Measurements from ENCODE around the gene CLEC2L. TPM values are rescaled to one million over a fixed set of nuclear protein-coding genes. Genes with fewer than 3 reads are reported as not detected.

CLEC2L gene
- total RNA-seq, 4 donors from 2014 or later, result 17.3 TPM; not detected in 3

DNA sequence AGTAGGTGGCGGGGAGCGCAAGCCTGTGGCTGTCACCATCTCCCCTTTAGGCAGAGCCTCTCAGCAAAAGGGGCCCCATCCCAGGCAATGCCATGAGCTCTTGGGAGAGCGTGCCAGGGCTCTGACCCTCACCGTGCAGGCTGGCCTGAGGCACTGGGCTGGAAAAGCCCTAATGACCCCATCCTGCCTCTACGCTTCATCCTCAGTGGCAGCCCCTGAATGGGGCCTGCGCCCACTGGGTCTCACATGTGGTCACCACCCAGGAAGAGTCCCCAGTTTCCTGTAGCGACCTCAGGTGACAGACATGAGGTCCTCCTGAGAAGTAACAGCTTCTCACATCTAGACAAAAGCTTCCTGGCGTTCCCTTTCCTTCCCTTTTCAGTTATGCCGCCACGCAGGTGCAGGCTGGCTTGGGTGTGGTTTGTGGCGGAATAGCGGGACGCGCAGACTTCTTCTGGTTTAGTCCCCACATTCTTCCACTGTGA lies 59.2 kb downstream of the CLEC2L start:
- Histone ChIP-seq H3K27ac (no peak overlapping the region), H3K4me3 (no peak overlapping the region), H3K9me3 (no peaks in the 10 kb centered on the region), H3K27me3 (no peaks in the 10 kb centered on the region), H3K36me3 (peaks cover 0 to 27% (median 11%) of the 10 kb centered on the region in 4 donors), H3K4me1 (no peaks in the 10 kb centered on the region)
- intact Hi-C loops (cut with DNase I; ENCODE audit: low total_unique reads) (no loop called here), in situ Hi-C loops (cut with MboI; ENCODE audit: low pct_ligation_motif_present in 1 of 4, low pct_unique_long_range_greater_than_20kb in 1 of 4, low sequenced_read_pairs in 3 of 4) (no loop called here)
- WGBS, 2 donors (ENCODE audit: low coverage in 1 of 2), result 88% methylated on average over 14 of the region's 14 CpGs; no CpG with 5 or more reads in 1 of the 2 donors
- TF ChIP-seq, protein P1, sequence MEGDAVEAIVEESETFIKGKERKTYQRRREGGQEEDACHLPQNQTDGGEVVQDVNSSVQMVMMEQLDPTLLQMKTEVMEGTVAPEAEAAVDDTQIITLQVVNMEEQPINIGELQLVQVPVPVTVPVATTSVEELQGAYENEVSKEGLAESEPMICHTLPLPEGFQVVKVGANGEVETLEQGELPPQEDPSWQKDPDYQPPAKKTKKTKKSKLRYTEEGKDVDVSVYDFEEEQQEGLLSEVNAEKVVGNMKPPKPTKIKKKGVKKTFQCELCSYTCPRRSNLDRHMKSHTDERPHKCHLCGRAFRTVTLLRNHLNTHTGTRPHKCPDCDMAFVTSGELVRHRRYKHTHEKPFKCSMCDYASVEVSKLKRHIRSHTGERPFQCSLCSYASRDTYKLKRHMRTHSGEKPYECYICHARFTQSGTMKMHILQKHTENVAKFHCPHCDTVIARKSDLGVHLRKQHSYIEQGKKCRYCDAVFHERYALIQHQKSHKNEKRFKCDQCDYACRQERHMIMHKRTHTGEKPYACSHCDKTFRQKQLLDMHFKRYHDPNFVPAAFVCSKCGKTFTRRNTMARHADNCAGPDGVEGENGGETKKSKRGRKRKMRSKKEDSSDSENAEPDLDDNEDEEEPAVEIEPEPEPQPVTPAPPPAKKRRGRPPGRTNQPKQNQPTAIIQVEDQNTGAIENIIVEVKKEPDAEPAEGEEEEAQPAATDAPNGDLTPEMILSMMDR (IDR thresholded peaks at IDR 0.05), result no peak
- TF ChIP-seq POLR2AphosphoS5 (IDR thresholded peaks at IDR 0.05), result no peak
- no peak for TF ChIP-seq EP300 (IDR thresholded peaks at IDR 0.05; ENCODE audit: low read depth)
- TF ChIP-seq POLR2A (IDR thresholded peaks at IDR 0.05), result no peak
- no peak for DNase-seq

GRCh38 chr7:139583826-139584553 lies 60.5 kb downstream of the CLEC2L start:
- Histone ChIP-seq H3K4me1 (no peaks in the 10 kb centered on the region), H3K27ac (no peak overlapping the region), H3K27me3 (no peaks in the 10 kb centered on the region), H3K4me3 (no peak overlapping the region), H3K36me3 (peaks cover 0 to 27% (median 11%) of the 10 kb centered on the region in 4 donors), H3K9me3 (no peaks in the 10 kb centered on the region)
- DNase-seq, result no peak
- 86 to 94% methylated on average over 5 to 15 of the region's 15 CpGs for WGBS, 2 donors (ENCODE audit: low coverage in 1 of 2)
- TF ChIP-seq, protein P1 (IDR thresholded peaks at IDR 0.05), result no peak
- TF ChIP-seq EP300 (IDR thresholded peaks at IDR 0.05; ENCODE audit: low read depth), result no peak
- no peak for TF ChIP-seq POLR2AphosphoS5 (IDR thresholded peaks at IDR 0.05)
- no peak for TF ChIP-seq POLR2A (IDR thresholded peaks at IDR 0.05)
- in situ Hi-C loops (cut with MboI; ENCODE audit: low pct_ligation_motif_present in 1 of 4, low pct_unique_long_range_greater_than_20kb in 1 of 4, low sequenced_read_pairs in 3 of 4) (no loop called here), intact Hi-C loops (cut with DNase I; ENCODE audit: low total_unique reads) (no loop called here)

DNA sequence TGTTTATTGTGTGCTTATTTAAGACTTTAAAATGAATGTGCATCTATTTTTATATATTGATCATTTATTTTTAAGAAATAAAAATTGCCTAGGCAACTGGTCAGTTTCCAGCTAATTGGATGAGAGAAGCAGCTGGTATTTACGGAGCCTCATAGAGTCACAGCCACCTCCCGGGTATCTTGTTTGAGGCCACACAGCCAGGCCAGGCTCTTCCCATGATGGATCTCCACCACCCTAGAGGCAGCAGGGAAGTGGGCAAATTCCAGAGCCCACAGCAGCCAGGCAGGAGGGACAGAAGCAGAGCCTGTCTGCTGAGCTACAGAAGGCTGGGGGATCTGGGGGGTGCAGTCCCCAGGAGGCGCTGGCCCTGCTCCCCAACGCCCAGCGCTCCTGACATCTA lies 61.6 kb downstream of the CLEC2L start:
- intact Hi-C loops (cut with DNase I; ENCODE audit: low total_unique reads) (no loop called here), in situ Hi-C loops (cut with MboI; ENCODE audit: low pct_ligation_motif_present in 1 of 4, low pct_unique_long_range_greater_than_20kb in 1 of 4, low sequenced_read_pairs in 3 of 4) (no loop called here)
- TF ChIP-seq, protein P1 (IDR thresholded peaks at IDR 0.05), result no peak
- no peak for TF ChIP-seq POLR2AphosphoS5 (IDR thresholded peaks at IDR 0.05)
- no peak for TF ChIP-seq EP300 (IDR thresholded peaks at IDR 0.05; ENCODE audit: low read depth)
- no peak for TF ChIP-seq POLR2A (IDR thresholded peaks at IDR 0.05)
- no peaks in the 10 kb centered on the region for H3K9me3 ChIP-seq
- H3K36me3 ChIP-seq, result peaks cover 0 to 27% (median 11%) of the 10 kb centered on the region in 4 donors
- no peaks in the 10 kb centered on the region for H3K27me3 ChIP-seq
- 42 to 77% methylated on average over 2 to 5 of the region's 5 CpGs for WGBS, 2 donors (ENCODE audit: low coverage in 1 of 2)
- no peak for DNase-seq
- H3K4me1 ChIP-seq, result no peaks in the 10 kb centered on the region
- no peak overlapping the region for H3K4me3 ChIP-seq
- H3K27ac ChIP-seq, result no peak overlapping the region

DNA sequence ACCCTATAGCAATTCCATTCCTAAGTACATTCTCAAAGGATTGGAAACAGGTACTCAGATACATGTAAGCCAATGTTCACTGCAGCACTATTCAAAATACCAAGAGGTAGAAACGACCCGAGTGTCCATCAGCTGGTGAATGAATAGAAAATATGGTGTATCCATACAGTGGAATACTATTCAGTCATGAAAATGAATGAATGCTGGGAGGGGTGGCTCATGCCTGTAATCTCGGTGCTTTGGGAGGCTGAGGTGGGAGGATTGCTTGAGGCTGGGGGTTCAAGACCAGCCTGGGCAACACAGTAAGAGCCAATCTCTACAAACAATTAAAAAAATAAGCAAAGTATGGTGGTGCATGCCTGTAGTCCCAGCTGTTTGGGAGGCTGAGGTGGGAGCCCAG lies 62.8 kb downstream of the CLEC2L start:
- H3K4me3 ChIP-seq, result no peak overlapping the region
- in situ Hi-C loops (cut with MboI; ENCODE audit: low pct_ligation_motif_present in 1 of 4, low pct_unique_long_range_greater_than_20kb in 1 of 4, low sequenced_read_pairs in 3 of 4) (no loop called here), intact Hi-C loops (cut with DNase I; ENCODE audit: low total_unique reads) (no loop called here)
- H3K27ac ChIP-seq, result no peak overlapping the region
- TF ChIP-seq, protein P1 (IDR thresholded peaks at IDR 0.05), result no peak
- TF ChIP-seq POLR2AphosphoS5 (IDR thresholded peaks at IDR 0.05) (no peak), POLR2A (IDR thresholded peaks at IDR 0.05) (no peak), EP300 (IDR thresholded peaks at IDR 0.05; ENCODE audit: low read depth) (no peak)
- no peaks in the 10 kb centered on the region for H3K9me3 ChIP-seq
- no peaks in the 10 kb centered on the region for H3K27me3 ChIP-seq
- no peak for DNase-seq
- 96% methylated on average over 3 of the region's 3 CpGs for WGBS, 2 donors (ENCODE audit: low coverage in 1 of 2)
- H3K36me3 ChIP-seq, result peaks cover 0 to 27% (median 10%) of the 10 kb centered on the region in 4 donors
- no peaks in the 10 kb centered on the region for H3K4me1 ChIP-seq

All from transverse colon (tissue), 4 donors.